ENCODE measurements around the gene CCZ1.
"Not testable (repeated sequence)": the region's sequence is repeated elsewhere in the genome, so short reads cannot be mapped to it uniquely, and the experiment has no call there.

- TF ChIP-seq CTCF (conservative IDR thresholded peaks at IDR 0.05; ENCODE audit: low read depth in 2 of 2); EZH2 (IDR thresholded peaks at IDR 0.05; ENCODE audit: low read depth, unreplicated experiment); EZH2phosphoT487 (IDR thresholded peaks at IDR 0.05; ENCODE audit: unreplicated experiment); POLR2AphosphoS5 (IDR thresholded peaks at IDR 0.05; ENCODE audit: low read depth); CREB1 (CRISPR knock-in tag; IDR thresholded peaks at IDR 0.05; ENCODE audit: low read depth); JUNB (IDR thresholded peaks at IDR 0.05; ENCODE audit: unreplicated experiment): not testable (repeated sequence)
Measured at GRCh38 chr7:5963205-5963604, 64.7 kb downstream of the CCZ1 start.
